GM18517 (cell line): ENCODE results near the gene OR2A42.
"Not testable (repeated sequence)": the region's sequence is repeated elsewhere in the genome, so short reads cannot be mapped to it uniquely, and the experiment has no call there.

Experiments used
- ATAC-seq: cut with Tn5 transposase; IDR thresholded peaks from one replicate; pipeline ENCODE4 v1.9.1; 2021; ENCODE audit warnings: mild to moderate bottlenecking, moderate library complexity; ENCODE audit not compliant: unreplicated experiment

OR2A42 gene

GRCh38 chr7:144223675-144224074 lies 15.7 kb downstream of the OR2A42 start:
- ATAC-seq: not testable (repeated sequence)

DNA sequence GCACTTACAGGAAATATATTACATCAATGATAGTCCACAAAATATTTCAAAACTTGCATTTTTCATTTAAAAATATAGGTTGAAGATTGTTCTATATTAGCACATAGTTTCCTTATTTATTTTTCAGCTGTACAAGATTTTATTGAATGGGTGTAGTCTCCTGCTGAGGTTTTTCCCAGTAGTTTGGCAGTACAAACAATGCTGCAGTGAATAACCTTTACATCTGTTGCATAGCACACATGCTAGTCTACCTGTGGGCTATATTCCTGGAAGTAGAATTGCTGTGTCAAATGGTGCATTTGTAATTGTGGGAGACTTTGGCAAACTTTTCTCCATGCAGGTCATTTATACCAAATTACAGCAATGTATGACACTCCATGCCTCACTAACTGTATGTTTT lies 18.9 kb downstream of the OR2A42 start:
- ATAC-seq: not testable (repeated sequence)

GRCh38 chr7:144219149-144219548 lies 20.3 kb downstream of the OR2A42 start:
- not testable (repeated sequence) for ATAC-seq

DNA sequence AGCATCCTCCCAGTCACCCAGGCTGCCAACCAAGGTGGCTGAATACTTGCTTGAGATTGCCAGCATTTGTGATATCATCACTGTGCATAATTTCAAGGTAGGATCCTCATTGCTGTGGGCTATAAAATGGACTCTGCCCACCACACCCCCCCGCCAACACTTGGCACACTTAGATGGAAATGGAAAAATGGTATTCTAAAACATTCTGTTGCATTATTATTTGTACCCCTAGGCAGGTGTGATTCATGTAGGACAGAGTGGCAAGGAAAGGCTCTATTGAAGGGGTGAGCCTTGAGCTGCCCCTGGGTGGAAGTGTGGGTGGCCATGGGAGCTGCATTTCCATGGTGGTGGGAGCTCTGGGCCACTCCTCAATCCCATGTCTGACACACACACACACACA lies 20.8 kb downstream of the OR2A42 start:
- ATAC-seq: not testable (repeated sequence)

- ATAC-seq: not testable (repeated sequence)
Measured at GRCh38 chr7:144217200-144217599, 22.2 kb downstream of the OR2A42 start.

GRCh38 chr7:144205306-144205705 lies 34.1 kb downstream of the OR2A42 start:
- not testable (repeated sequence) for ATAC-seq

DNA sequence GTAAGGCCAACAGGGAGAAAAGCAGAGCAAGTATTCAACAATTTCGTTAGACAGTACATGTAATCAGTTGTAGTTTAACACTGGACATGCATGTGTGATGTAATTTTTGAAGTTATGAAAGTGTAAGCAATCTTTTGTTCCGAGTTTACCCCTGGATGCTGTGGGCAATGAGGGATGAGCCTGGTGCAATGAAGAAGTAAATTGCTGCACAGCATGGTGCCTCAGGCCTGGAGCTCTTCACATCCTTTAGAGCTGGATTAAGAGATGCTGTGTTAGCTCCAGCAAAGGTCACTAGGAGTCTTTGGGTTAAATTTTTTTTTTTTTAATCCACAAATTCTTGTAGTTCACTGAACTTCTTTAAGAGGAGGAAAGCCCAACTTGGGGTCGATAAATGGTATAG lies 36.3 kb downstream of the OR2A42 start:
- not testable (repeated sequence) for ATAC-seq

GRCh38 chr7:144201978-144202377 lies 37.4 kb downstream of the OR2A42 start:
- ATAC-seq: not testable (repeated sequence)

DNA sequence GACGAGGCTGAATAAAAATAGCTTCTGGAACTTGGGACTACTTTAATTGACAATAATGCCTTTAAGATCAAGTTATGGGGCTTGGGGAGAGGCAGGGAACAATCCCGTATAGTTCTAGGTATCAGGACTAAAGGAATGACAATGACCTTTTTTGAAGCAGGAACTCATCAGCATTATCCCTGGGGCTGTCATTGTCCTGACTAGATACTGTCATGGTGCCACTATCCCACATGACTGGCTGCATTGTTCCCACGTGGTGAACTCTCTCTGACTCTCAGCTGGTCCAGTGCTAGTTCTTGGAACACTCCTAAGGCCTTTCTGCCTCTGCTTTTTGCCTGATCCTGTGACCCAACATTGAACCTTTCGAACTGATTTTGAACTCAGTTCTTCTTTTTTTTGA lies 40.5 kb downstream of the OR2A42 start:
- not testable (repeated sequence) for ATAC-seq

DNA sequence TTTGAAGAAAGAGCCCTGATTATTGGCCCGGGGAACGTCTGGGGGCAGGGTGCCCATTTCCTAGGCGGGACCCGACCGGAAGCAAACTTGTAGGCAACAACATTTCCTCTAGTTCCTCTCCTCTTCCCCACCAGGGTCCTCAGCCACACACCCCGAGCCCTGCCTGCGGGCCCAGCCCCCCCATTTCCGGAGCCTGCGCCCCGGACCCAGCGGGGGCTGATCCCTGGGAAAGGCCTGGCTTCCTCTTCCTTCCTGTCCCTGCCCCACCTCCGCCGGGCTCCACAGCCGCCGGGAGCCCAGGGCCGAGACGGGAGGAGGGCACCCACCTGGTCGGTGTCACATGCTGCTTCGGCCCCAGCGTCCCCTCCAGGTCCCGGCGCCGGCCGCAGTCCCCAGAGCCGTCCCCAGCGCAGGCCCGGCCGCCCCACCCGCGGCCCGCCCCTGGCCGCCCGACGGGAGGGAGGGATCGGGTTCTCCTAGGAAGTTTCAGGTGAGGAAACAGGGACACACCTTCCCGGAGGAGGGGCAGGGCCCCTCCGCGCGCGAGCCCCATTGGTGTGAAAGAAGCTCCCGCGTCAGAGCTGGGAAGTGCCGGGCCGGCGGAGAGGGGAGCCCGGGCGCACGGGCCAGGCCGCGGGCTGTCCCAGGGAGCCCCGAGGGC lies 44.1 kb downstream of the OR2A42 start, which contains the start of gene ARHGEF35:
Gene ARHGEF35, minus strand, starts transcription at position 622 of the 661 bp plus-strand sequence. CDS start 7,450 bp downstream, outside the sequence.
- peak; percentile 73 for ATAC-seq

DNA sequence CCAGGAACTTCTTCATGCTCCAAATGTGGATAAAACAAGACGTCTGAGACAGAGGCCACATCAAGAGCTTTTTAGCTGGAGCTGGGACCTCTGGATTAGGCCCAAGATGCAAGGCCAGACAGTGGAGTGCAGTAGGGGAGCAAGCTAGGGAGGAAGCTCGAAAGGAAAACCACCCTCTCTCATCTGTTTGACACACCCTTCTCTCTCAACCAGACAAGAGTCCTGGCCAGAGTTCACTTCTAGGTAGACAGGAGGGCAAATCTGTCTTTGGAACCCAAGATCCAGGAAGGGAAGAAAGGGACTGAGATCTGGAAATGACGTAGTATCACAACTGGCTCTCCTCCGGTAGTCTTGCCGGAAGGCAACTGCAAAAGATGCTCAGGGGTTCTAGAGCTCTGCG lies 45.0 kb downstream of the OR2A42 start:
- not testable (repeated sequence) for ATAC-seq

GRCh38 chr7:144193782-144194181 lies 45.6 kb downstream of the OR2A42 start:
- not testable (repeated sequence) for ATAC-seq

GRCh38 chr7:144188578-144189171 lies 50.7 kb downstream of the OR2A42 start:
- not testable (repeated sequence) for ATAC-seq

DNA sequence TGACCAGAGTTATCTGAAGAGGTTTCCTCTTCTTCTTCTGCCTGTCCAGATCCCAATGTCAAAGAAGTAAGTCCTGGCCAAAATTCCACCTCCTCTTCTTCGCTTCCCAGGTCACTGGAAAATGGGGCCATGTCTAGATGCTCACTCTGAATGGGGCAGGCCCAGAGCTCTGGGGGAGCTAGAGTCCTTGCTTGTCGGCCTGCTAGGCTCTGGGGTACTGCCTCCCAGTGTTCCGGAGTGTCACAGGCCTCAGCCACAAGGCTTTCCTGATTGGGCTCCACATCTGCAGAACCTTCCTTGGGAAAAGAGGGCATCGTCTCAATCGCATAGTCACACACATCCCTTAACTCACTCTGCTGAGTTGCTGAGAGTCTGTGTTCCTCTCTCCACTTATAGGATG lies 51.6 kb downstream of the OR2A42 start:
- not testable (repeated sequence) for ATAC-seq

DNA sequence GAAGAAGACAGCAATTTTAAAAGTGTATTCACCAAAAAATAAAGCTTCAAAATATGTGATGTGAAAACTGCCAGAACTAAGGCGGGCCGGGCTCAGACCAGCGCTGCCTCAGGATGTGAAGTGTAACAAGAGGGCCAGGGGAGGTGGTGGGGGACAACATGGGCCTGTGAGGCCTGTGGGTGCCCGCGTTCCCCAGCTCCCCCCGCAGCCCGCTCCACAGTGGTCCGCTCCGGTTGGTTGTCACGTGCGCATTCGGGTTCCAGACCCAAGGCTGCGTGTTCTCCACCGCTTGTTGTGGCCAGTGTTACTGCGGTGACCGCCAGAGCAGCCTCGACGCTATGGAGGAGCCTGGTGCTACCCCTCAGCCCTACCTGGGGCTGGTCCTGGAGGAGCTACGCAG lies 56.2 kb downstream of the OR2A42 start, which contains the start of gene CTAGE4:
Gene CTAGE4, plus strand, starts transcription at position 301 of the 400 bp plus-strand sequence. Its CDS starts 38 bp downstream, at position 339.
- ATAC-seq: not testable (repeated sequence)

GRCh38 chr7:144179165-144179479 lies 60.3 kb downstream of the OR2A42 start:
- not testable (repeated sequence) for ATAC-seq

DNA sequence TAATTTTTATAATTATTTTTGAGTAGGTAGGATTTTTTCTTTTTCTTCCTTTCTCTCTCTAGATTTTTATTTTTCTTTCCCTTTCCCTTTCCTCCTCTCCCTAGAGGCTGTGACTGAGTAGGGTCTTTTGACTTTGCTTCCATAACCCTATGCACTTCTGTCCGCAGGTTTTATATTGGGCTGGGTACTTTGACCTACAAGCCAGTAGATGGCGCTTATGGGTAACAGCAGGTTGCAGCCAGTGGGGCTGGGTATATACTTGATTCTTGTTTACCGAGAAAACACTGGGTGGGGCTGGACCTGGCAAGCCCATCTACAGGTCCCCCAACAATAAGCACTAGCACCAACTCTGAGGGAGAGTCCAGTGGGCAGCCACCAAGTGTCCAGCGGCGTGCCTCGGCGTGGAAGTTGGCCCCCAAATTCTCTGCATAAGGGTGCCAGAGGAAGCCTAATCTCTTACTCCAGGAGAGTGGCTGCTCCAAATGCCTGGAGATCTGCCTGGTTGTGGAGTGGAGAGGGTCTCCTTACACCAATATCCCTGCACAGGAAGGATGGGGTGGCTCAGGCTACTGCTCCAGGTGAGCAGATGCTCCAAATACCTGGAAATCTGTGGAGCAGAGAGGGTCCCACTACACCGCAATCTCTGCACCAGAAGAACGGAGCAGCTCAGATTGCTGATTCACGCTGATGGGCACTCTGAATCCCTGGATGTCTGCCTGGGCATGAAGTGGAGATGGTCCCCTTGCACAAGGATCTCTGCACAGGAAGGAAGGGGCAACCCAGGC lies 60.8 kb downstream of the OR2A42 start:
- ATAC-seq: peak; percentile 99
